Fibroblast of lung (primary cell): ENCODE results near the gene BRCA2.

Experiments used
- EZH2 ChIP-seq: IDR thresholded peaks from 2 replicates; pipeline ENCODE4 v1.5.1; 2012; ENCODE audit warnings: low read length, control low read depth, mild to moderate bottlenecking; ENCODE audit errors: missing control alignments
- TF ChIP-seq, protein P1 (sequence below), 2 donors: IDR thresholded peaks in 1 of 2; conservative IDR thresholded peaks in 1 of 2; 1 replicate in 1 of 2; 2 replicates in 1 of 2; pipeline ENCODE4 v1.5.1; 2011 to 2012; ENCODE audit warnings: low read length in 2 of 2, control low read depth in 1 of 2, inconsistent platforms in 1 of 2, low read depth in 1 of 2, mild to moderate bottlenecking in 1 of 2

DNA sequence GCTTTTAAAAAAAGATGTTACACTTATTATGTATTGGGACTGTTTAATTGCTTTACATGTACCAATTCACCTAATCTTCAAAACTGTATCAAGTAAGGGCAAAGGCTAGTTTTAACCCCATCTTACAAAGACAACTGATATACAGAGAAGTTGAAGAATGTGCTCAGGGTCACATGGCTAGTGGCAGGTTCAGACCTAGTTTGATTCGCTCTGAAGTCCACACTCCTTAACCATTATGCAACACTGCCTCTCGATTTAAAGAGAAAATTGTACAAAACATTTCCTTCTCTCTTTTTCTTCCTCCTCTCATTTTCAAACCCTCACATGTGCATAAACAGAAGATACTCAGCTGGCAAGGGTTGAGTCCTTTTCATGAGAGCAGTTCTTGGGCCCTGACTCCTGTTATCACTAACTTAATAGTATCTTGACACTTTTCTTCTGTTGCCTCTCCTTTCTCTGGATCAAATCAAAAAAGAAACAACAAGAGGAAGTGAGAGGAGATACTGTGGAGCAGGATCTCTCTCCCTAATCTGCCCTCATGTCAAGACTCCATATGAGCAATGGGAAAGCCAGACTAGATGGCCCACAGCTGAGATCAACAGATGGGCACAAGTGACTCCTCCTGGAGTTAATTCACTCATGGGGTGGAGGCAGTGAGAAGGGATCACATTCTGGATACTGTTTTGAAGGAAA is 131.6 kb downstream of the BRCA2 start:
- no peak for TF ChIP-seq EZH2
- TF ChIP-seq, protein P1, sequence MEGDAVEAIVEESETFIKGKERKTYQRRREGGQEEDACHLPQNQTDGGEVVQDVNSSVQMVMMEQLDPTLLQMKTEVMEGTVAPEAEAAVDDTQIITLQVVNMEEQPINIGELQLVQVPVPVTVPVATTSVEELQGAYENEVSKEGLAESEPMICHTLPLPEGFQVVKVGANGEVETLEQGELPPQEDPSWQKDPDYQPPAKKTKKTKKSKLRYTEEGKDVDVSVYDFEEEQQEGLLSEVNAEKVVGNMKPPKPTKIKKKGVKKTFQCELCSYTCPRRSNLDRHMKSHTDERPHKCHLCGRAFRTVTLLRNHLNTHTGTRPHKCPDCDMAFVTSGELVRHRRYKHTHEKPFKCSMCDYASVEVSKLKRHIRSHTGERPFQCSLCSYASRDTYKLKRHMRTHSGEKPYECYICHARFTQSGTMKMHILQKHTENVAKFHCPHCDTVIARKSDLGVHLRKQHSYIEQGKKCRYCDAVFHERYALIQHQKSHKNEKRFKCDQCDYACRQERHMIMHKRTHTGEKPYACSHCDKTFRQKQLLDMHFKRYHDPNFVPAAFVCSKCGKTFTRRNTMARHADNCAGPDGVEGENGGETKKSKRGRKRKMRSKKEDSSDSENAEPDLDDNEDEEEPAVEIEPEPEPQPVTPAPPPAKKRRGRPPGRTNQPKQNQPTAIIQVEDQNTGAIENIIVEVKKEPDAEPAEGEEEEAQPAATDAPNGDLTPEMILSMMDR (conservative IDR thresholded peaks at IDR 0.05 in 1 of 2, IDR thresholded peaks at IDR 0.05 in 1 of 2; ENCODE audit: low read depth in 1 of 2, low read length in 2 of 2) = no peak
